ENCODE measurements around the gene GPR17.

GPR17 gene, protein sequence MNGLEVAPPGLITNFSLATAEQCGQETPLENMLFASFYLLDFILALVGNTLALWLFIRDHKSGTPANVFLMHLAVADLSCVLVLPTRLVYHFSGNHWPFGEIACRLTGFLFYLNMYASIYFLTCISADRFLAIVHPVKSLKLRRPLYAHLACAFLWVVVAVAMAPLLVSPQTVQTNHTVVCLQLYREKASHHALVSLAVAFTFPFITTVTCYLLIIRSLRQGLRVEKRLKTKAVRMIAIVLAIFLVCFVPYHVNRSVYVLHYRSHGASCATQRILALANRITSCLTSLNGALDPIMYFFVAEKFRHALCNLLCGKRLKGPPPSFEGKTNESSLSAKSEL

DNA sequence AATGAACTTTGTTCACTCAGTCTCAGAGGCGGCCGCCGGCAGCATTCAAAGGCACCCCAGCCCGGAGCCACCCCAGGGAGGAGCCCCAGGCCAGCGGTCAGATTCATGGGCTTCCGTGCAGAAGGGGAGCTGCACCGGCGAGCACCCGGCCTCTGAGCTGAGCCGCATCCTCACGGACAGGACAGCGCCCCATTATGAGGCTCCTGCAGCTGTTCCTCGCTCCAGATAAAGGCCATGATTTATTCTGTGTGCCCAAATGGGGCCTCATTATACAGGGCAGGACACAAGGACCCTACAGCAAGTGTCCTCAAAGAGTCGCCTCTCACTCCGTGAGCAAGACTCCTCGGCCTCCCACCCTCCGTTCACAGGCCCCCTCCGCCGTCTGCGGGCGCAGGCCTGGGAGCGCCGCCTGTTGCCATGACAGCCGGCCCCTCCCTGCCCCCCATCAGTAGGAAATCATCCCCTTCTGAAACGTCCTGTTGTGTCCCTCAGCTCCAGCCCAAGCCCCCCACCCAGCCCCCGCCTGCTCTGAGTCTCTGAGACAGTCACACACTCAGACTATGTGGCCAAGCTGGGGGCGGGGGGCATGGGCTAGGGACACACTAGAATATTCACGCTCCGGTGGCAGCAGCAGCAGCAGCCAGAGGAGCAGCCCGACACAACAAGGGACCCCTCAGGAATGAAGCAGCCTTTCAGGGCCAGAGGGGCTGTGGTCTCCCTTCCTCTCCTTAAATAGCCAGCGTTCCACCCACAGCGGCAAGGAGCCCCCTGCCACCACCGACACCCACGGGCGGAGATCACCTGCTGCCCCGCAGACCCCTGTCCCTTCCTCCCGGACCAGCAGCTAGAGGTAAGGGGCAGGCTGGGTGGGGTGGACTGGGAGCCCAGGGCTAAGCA is at the start of gene GPR17:
Gene GPR17, plus strand, starts transcription at position 759 of the 897 bp plus-strand sequence. CDS start 4,583 bp downstream, outside the sequence.
- Histone ChIP-seq H3K9me3 (ENCODE audit: control insufficient read depth, low read length) (no peaks in the 10 kb centered on the region), H3K36me3 (ENCODE audit: control insufficient read depth, insufficient read depth, low read length, severe bottlenecking) (no peaks in the 10 kb centered on the region), H3K4me3 (ENCODE audit: low read length) (no peak within 1 kb of the TSS), H3K9ac (ENCODE audit: low read length) (no peak within 1 kb of the TSS), H3K4me1 (ENCODE audit: control insufficient read depth, insufficient read depth, low read length) (peaks cover 14% of the 10 kb centered on the region), H3K27me3 (replicated peaks; ENCODE audit: control insufficient read depth, insufficient read depth, low read length) (no peaks in the 10 kb centered on the region)
- DNase-seq (ENCODE audit: low read depth), result no peak

DNA sequence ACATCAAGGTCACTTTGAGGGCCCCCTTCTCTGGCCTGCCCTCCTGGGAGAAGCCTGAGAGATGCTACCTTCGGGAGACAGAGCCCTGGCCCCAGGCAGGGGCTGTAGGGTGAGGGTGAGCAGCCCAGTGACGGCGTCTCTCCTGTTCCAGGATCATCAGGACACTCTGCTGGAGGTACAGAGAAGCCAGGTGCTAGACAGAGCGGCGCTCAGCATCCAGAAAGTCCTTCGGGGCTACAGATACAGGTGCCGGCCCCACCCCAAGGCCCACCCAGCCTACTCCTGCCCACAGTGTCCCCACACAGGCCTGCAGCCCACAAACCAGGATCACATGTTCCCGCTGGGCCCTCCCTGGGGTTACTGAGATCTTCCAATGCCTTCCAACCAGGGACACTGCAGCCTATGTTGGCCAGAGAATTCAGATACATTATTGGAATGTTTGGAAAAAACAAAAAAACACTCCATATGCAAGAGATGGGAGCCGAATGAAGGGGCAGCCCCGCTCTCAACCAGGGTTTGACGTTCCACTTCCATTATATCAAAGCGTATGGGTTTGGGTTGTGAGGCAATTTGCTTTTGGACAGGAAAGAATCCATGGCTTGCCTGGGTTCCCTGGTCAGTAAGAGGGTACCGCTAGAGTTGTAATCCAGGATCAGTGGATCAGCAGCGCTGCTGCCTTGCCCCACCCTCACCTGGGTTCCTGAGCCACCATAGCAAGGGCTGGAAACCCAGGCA is 49.5 kb upstream of the GPR17 start:
- no peak overlapping the region for H3K4me3 ChIP-seq (ENCODE audit: low read length)
- H3K9me3 ChIP-seq (ENCODE audit: control insufficient read depth, low read length), result peaks cover 20% of the 10 kb centered on the region
- H3K4me1 ChIP-seq (ENCODE audit: control insufficient read depth, insufficient read depth, low read length), result no peaks in the 10 kb centered on the region
- no peak overlapping the region for H3K9ac ChIP-seq (ENCODE audit: low read length)
- H3K27me3 ChIP-seq (replicated peaks; ENCODE audit: control insufficient read depth, insufficient read depth, low read length), result no peaks in the 10 kb centered on the region
- peaks cover 5% of the 10 kb centered on the region for H3K36me3 ChIP-seq (ENCODE audit: control insufficient read depth, insufficient read depth, low read length, severe bottlenecking)
- no peak for DNase-seq (ENCODE audit: low read depth)

DNA sequence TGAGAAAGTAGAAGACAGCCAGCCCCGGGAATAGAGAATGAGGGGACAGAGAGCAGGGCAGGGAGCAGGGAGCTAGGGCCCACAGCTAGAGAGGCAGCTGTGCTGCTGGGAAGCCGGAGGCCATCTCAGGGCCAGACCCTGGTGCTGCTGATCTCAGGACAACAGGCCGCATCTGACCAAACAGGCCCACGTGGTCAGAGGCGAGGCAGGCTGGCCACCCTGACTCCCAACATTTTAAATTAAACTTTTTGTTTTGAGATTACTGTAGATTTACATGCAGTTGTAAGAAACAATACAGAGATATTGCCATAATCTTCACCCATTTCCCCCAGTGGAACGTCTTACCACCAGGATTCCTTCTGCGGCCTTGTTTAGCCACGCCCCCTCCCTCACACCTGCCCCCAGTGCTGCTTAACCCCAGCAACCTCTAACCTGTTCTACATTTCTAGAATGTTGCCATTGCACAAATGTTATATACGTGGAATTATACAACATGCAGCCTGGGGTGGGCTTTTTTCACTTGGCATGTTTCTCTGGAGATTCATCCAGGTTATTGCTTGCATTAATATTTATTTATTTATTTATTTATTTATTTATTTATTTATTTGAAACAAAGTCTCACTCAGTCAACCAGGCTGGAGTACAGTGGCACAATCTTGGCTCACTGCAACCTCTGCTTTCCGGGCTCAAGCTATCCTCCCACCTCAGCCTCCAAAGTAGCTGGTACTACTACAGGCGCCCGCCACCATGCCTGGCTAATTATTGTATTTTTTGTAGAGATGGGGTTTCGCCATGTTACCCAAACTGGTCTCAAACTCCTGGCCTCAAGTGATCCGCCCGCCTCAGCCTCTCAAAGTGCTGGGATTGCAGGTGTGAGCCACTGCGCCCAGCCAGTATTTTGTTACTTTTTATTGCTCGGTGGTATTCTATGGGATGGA is 48.6 kb upstream of the GPR17 start:
- H3K9ac ChIP-seq (ENCODE audit: low read length), result no peak overlapping the region
- DNase-seq (ENCODE audit: low read depth), result no peak
- peaks cover 8% of the 10 kb centered on the region for H3K36me3 ChIP-seq (ENCODE audit: control insufficient read depth, insufficient read depth, low read length, severe bottlenecking)
- H3K27me3 ChIP-seq (replicated peaks; ENCODE audit: control insufficient read depth, insufficient read depth, low read length), result no peaks in the 10 kb centered on the region
- H3K9me3 ChIP-seq (ENCODE audit: control insufficient read depth, low read length), result peaks cover 29% of the 10 kb centered on the region
- H3K4me1 ChIP-seq (ENCODE audit: control insufficient read depth, insufficient read depth, low read length), result no peaks in the 10 kb centered on the region
- H3K4me3 ChIP-seq (ENCODE audit: low read length), result no peak overlapping the region

DNA sequence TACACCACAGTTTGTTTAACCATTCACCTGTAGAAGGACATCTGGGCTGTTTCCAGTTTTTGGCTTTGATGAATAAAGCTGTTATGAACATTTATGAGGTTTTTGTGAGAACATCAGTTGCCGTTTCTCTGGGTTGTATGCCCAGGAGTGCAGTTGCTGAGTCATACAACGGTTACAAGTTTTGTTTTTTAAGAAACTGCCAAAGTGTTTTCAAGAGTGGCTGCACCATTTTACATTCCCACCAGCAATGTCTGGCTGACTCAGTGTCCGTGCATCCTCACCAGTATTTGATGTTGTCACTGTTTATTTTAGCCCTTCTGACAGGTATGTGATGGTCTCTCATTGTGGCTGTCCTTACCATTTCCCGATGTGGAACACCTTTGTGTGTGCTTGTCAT is 48.0 kb upstream of the GPR17 start:
- H3K27me3 ChIP-seq (replicated peaks; ENCODE audit: control insufficient read depth, insufficient read depth, low read length), result no peaks in the 10 kb centered on the region
- peaks cover 8% of the 10 kb centered on the region for H3K36me3 ChIP-seq (ENCODE audit: control insufficient read depth, insufficient read depth, low read length, severe bottlenecking)
- H3K9ac ChIP-seq (ENCODE audit: low read length), result no peak overlapping the region
- H3K4me3 ChIP-seq (ENCODE audit: low read length), result no peak overlapping the region
- H3K9me3 ChIP-seq (ENCODE audit: control insufficient read depth, low read length), result peaks cover 36% of the 10 kb centered on the region
- no peak for DNase-seq (ENCODE audit: low read depth)
- no peaks in the 10 kb centered on the region for H3K4me1 ChIP-seq (ENCODE audit: control insufficient read depth, insufficient read depth, low read length)

DNA sequence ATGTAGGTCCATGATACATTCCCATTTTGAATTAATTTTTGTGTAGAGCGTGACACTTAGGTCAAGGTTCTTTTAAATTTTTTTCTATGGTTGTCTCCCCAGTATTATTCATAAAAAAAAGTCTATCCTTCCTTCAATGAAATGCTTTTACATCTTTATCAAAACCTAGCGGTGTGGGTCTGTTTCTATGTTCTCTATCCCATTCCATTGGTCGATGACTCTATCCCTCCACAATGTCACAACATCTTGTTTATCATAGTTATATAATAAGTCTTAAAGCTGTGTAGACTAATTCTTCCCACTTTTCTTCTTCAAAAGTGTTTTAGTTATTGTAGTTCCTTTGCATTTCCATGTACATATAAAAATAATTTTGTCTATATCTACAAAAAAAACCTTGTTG is 47.2 kb upstream of the GPR17 start:
- no peak overlapping the region for H3K4me3 ChIP-seq (ENCODE audit: low read length)
- H3K9ac ChIP-seq (ENCODE audit: low read length), result no peak overlapping the region
- H3K4me1 ChIP-seq (ENCODE audit: control insufficient read depth, insufficient read depth, low read length), result no peaks in the 10 kb centered on the region
- no peak for DNase-seq (ENCODE audit: low read depth)
- H3K9me3 ChIP-seq (ENCODE audit: control insufficient read depth, low read length), result peaks cover 43% of the 10 kb centered on the region
- no peaks in the 10 kb centered on the region for H3K27me3 ChIP-seq (replicated peaks; ENCODE audit: control insufficient read depth, insufficient read depth, low read length)
- H3K36me3 ChIP-seq (ENCODE audit: control insufficient read depth, insufficient read depth, low read length, severe bottlenecking), result peaks cover 8% of the 10 kb centered on the region

DNA sequence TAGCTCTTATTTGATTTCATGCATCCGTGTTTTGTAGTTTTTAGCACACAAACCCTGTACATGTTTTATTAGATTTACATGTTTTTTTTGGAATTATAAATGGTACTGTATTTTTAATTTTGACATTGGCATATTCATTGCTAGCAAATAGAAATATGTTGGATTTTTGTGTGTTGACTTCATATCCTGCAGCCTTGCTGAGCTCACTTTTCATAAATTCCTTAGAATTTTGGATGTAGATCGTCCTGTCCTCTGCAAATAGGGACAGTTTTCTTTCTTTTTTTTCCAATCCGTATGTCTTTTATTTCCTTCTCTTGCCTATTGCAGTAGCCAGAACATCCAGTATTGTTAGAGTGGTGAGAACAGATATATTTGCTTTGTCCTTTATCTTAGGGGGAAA is 46.7 kb upstream of the GPR17 start:
- peaks cover 46% of the 10 kb centered on the region for H3K9me3 ChIP-seq (ENCODE audit: control insufficient read depth, low read length)
- H3K27me3 ChIP-seq (replicated peaks; ENCODE audit: control insufficient read depth, insufficient read depth, low read length), result no peaks in the 10 kb centered on the region
- H3K4me1 ChIP-seq (ENCODE audit: control insufficient read depth, insufficient read depth, low read length), result no peaks in the 10 kb centered on the region
- no peak for DNase-seq (ENCODE audit: low read depth)
- H3K9ac ChIP-seq (ENCODE audit: low read length), result no peak overlapping the region
- H3K4me3 ChIP-seq (ENCODE audit: low read length), result no peak overlapping the region
- H3K36me3 ChIP-seq (ENCODE audit: control insufficient read depth, insufficient read depth, low read length, severe bottlenecking), result peaks cover 8% of the 10 kb centered on the region

DNA sequence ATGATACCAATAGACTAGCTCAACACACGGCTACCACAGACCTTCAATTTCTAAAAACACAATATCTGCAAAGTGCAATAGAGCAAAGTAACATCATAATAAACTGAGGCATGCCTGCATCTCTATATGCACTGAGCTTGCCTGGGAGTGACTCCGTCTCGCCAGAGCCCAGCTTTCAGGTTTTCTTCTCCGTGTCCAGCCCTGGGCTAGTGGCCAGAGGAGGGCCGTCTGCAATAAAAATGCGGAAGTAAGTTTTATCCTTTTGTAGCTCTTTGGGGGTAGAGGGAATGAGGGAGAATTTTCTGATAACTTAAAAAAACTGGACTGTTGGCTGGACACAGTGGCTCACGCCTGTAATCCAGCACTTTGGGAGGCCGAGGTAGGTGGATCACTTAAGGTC is 41.0 kb upstream of the GPR17 start:
- H3K36me3 ChIP-seq (ENCODE audit: control insufficient read depth, insufficient read depth, low read length, severe bottlenecking), result peaks cover 8% of the 10 kb centered on the region
- no peak overlapping the region for H3K9ac ChIP-seq (ENCODE audit: low read length)
- H3K9me3 ChIP-seq (ENCODE audit: control insufficient read depth, low read length), result peaks cover 35% of the 10 kb centered on the region
- no peaks in the 10 kb centered on the region for H3K4me1 ChIP-seq (ENCODE audit: control insufficient read depth, insufficient read depth, low read length)
- H3K4me3 ChIP-seq (ENCODE audit: low read length), result no peak overlapping the region
- DNase-seq (ENCODE audit: low read depth), result no peak
- H3K27me3 ChIP-seq (replicated peaks; ENCODE audit: control insufficient read depth, insufficient read depth, low read length), result peaks cover 13% of the 10 kb centered on the region

DNA sequence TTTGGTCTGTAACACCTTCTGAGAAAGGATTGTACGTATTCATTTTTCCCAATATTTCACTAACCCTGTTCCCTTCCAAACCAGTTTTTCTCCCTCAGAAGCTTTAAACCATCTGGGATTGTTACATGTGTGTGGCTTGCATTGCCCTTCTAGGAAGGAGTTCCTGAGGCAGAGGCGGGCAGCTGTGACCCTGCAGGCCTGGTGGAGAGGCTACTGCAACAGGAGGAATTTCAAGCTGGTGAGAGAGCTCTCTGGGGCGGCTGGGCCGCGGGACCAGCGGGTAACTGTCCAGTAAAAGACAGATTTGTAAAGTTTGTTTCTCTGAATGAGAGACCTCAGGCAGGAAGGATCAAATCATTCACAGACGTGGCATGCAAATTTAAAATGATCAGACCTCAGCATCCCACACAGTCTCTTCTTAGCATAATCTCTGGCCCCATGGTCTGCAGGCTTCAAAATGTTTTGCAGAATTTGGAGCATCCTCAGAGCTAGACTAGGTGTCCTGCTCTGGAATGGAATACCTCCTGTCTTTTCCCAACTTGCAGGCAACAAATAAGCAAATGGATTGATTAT is 40.2 kb upstream of the GPR17 start:
- H3K4me1 ChIP-seq (ENCODE audit: control insufficient read depth, insufficient read depth, low read length), result no peaks in the 10 kb centered on the region
- H3K9me3 ChIP-seq (ENCODE audit: control insufficient read depth, low read length), result peaks cover 38% of the 10 kb centered on the region
- H3K36me3 ChIP-seq (ENCODE audit: control insufficient read depth, insufficient read depth, low read length, severe bottlenecking), result peaks cover 8% of the 10 kb centered on the region
- H3K27me3 ChIP-seq (replicated peaks; ENCODE audit: control insufficient read depth, insufficient read depth, low read length), result peaks cover 13% of the 10 kb centered on the region
- no peak overlapping the region for H3K4me3 ChIP-seq (ENCODE audit: low read length)
- no peak overlapping the region for H3K9ac ChIP-seq (ENCODE audit: low read length)
- DNase-seq (ENCODE audit: low read depth), result no peak

DNA sequence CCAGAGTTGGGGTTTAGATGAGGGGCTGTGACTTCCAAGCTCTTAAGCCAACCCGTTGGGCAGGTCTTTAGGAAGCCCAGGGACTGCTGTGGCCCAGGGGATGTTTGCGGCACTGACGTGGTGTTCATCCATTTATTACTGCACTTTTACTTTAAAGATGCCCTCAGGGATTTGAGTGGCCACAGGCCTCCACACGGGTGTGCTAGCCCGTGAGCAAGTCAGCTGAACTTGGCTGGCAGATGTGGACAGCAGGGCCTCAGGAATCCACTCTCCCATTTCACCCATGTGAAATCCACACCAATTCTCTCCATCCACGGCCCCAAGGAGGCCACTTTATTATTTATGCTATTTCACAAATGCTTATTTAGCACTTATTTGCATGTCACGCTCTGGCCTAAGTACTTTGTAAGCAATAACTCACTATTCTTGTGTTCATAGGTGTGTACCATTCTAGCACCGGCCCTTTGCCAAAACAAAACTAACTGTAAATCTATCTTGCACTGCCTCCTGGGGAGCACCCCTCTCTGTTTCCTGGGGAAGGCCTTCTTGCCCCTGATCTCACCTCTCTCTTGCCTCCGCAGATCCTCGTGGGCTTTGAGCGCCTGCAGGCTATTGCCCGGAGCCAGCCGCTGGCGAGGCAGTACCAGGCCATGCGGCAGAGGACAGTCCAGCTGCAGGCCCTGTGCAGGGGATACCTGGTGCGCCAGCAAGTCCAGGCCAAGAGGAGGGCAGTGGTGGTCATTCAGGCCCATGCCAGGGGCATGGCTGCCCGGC is 39.1 kb upstream of the GPR17 start:
- Histone ChIP-seq H3K4me3 (ENCODE audit: low read length) (no peak overlapping the region), H3K9me3 (ENCODE audit: control insufficient read depth, low read length) (peaks cover 33% of the 10 kb centered on the region), H3K4me1 (ENCODE audit: control insufficient read depth, insufficient read depth, low read length) (no peaks in the 10 kb centered on the region), H3K36me3 (ENCODE audit: control insufficient read depth, insufficient read depth, low read length, severe bottlenecking) (no peaks in the 10 kb centered on the region), H3K27me3 (replicated peaks; ENCODE audit: control insufficient read depth, insufficient read depth, low read length) (peaks cover 13% of the 10 kb centered on the region), H3K9ac (ENCODE audit: low read length) (no peak overlapping the region)
- no peak for DNase-seq (ENCODE audit: low read depth)
